Mesodermal cell (in vitro differentiated cells): Measurements from ENCODE around the gene UMPS. TPM values are rescaled to one million over a fixed set of nuclear protein-coding genes. Genes with fewer than 3 reads are reported as not detected.
A peak's percentile ranks its signal among the peaks of the same experiment; 100 is the strongest.

Experiments
- H3K27ac ChIP-seq: 2 replicates; pipeline ENCODE4 v1.7.0; 2013; ENCODE audit warnings: mild to moderate bottlenecking, low read depth, low read length, moderate library complexity; ENCODE audit not compliant: severe bottlenecking
- H3K36me3 ChIP-seq: 2 replicates; pipeline ENCODE4 v1.7.1; 2013; ENCODE audit warnings: mild to moderate bottlenecking, low read length, moderate library complexity; ENCODE audit not compliant: control insufficient read depth, insufficient read depth
- H3K4me1 ChIP-seq: one replicate; pipeline ENCODE4 v1.7.1; 2013; ENCODE audit warnings: mild to moderate bottlenecking, low read length; ENCODE audit not compliant: insufficient read depth, control insufficient read depth, poor library complexity, severe bottlenecking
- H3K4me3 ChIP-seq: 2 replicates; pipeline ENCODE4 v1.7.0; 2013; ENCODE audit warnings: low read length, control low read depth, mild to moderate bottlenecking; ENCODE audit not compliant: insufficient read depth, poor library complexity, severe bottlenecking; ENCODE audit errors: extremely low read depth
- H3K9me3 ChIP-seq: 2 replicates; pipeline ENCODE4 v1.7.1; 2013; ENCODE audit warnings: mild to moderate bottlenecking, low read length, moderate library complexity; ENCODE audit not compliant: control insufficient read depth
- WGBS, 2 experiments: methylation state at CpG; one replicate each; pipeline ENCODE4 v1.1.5; 2013; ENCODE audit warnings: missing lambda C conversion rate in 2 of 2; ENCODE audit not compliant: insufficient coverage in 2 of 2; 5-methylcytosine and 5-hydroxymethylcytosine counted together
- polyA plus RNA-seq, 2 experiments: library from polyadenylated mRNA; stranded (reverse); fragments of 50-300 nt; gene quantifications; one replicate each; pipeline ENCODE4 v1.2.3, GENCODE V29; 2013

Gene UMPS
- 26.2 TPM for polyA plus RNA-seq (2013, experiment 1 of 2)
- 21.8 TPM for polyA plus RNA-seq (2013, experiment 2 of 2)

DNA sequence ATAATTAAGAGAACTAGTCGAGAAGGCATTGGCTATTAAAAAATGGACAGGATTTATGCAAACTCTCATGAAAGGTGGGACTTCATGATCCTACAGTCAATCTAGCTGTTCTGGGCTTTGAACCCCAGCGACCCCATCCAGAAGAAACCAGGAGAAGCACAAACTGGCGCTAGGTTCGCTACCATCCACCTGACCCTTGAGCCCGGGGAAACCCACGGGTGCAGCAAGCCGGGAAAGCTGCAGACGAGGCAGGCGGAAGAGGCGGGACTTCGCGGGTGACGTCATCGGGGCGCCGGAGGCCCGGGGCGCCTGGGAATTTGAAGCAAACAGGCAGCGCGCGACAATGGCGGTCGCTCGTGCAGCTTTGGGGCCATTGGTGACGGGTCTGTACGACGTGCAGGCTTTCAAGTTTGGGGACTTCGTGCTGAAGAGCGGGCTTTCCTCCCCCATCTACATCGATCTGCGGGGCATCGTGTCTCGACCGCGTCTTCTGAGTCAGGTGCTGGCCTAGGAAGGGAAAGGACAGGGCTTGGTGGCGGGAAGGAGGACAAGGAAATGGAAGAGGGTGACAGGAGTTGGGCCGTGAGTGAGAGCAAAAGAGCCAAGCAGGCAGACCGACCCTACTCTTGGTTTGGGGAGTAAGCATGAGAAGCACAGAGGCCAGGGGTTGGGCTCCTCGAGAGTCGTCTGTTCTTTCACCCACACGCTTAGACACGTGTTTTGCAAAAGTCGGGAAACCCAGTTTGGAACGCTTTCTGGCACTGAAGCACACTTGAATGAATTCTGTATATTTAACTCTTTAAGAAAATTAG lies at the start of gene UMPS:
UMPS (plus strand) TSS at position 324 of the 812 bp plus-strand sequence; CDS start at position 344, 20 bp downstream.
- 1 to 2% methylated on average over 30 to 32 of the region's 44 CpGs for WGBS, 2 experiments
- peak within 1 kb of the TSS; percentile 93 for H3K4me3 ChIP-seq
- peak within 1 kb of the TSS; percentile 71 for H3K27ac ChIP-seq
- peaks cover 13% of the 10 kb centered on the region for H3K36me3 ChIP-seq
- H3K9me3 ChIP-seq: no peaks in the 10 kb centered on the region
- peaks cover 6% of the 10 kb centered on the region for H3K4me1 ChIP-seq

DNA sequence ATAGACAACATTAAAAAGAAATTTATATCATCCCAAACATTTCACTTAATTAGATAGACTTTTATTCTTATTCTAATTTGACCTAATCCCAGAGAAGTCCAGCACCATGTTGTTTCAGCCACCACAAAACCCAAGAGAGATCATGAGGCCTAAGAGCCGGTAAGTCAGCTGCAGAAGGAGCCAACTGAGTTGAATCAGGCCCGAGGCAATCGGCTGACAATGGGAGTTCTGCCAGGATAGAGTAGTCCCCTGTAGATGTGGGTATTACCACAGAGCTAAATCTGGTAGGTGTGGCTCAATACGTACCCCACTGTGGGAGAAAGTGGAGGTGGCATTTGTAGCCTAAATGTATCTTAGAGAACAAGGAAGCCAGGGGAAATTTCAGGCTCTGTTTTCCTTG lies 49.7 kb upstream of the UMPS start:
- Histone ChIP-seq H3K36me3 (peaks cover 17% of the 10 kb centered on the region), H3K4me3 (no peak overlapping the region), H3K4me1 (no peaks in the 10 kb centered on the region), H3K9me3 (no peaks in the 10 kb centered on the region), H3K27ac (no peak overlapping the region)
- 93 to 97% methylated on average over 4 of the region's 4 CpGs for WGBS, 2 experiments

DNA sequence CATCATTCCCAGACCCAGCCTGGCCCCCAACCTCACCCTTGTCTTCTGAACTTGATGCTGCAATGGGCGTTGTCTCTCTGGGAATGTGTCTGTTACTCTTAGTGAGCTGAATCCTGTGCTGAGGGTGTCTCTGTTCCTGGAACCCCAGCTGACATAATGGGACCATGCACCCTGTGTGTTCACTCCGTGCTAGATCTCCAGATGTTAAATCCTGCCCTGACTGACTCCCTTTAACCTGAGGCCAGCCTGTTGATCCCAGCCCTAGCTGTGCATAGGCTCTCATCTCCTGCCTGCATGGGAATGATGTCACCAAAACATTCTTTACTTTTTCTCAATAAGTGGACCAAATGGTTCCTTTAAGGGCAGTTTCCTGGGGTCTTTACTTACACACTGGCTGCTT lies 48.0 kb upstream of the UMPS start:
- Histone ChIP-seq H3K27ac (no peak overlapping the region), H3K36me3 (peaks cover 7% of the 10 kb centered on the region), H3K4me3 (no peak overlapping the region), H3K9me3 (no peaks in the 10 kb centered on the region), H3K4me1 (no peaks in the 10 kb centered on the region)
- whole genome bisulfite sequencing, 2 experiments: 88 to 94% methylated on average over 1 to 2 of the region's 2 CpGs

DNA sequence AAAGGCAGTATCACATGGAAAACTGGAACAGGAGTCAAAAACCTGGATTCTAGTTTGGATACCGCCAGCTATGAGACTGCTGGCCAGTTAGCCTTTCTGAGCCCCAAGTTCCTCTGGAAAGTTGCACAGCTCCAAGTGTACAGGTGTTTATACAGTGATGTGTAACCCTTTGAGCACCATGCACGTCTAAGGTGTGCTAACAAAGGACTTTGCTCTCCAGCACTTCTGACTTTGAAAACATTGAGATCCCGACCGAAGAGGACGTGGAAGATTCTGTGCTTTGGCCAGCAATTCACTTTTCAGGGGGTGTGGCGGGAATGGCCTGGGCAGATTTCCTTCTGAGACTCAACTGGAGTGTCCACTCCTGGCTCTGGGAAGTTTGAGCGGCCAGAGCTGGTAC lies 45.8 kb upstream of the UMPS start:
- no peaks in the 10 kb centered on the region for H3K9me3 ChIP-seq
- no peak overlapping the region for H3K27ac ChIP-seq
- 95% methylated on average over 7 of the region's 7 CpGs for WGBS, 2 experiments
- H3K4me3 ChIP-seq: no peak overlapping the region
- no peaks in the 10 kb centered on the region for H3K36me3 ChIP-seq
- no peaks in the 10 kb centered on the region for H3K4me1 ChIP-seq

DNA sequence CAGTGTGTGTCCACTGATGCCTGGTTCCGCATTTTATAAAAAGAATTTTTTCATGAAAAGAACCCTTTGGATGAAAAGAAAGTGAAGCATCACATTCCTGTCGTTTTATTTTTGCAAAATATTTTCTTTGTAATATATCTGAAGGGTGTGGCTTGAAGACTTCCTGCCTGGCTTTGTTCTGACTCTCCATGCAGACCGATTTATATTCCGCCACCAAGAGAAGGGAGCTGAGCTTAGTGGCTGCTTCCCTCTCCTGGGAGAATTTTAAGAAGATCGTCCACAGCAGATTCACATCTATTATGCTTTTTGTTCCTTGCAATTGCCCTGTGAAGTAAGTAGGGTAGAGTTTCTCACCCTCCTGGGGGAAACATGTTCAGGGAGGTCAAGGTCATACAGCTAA lies 45.2 kb upstream of the UMPS start:
- Histone ChIP-seq H3K27ac (no peak overlapping the region), H3K4me1 (no peaks in the 10 kb centered on the region), H3K36me3 (no peaks in the 10 kb centered on the region), H3K9me3 (no peaks in the 10 kb centered on the region), H3K4me3 (no peak overlapping the region)
- WGBS, 2 experiments: 94% methylated on average over 2 of the region's 5 CpGs; no CpG with 5 or more reads in 1 of the 2 experiments

DNA sequence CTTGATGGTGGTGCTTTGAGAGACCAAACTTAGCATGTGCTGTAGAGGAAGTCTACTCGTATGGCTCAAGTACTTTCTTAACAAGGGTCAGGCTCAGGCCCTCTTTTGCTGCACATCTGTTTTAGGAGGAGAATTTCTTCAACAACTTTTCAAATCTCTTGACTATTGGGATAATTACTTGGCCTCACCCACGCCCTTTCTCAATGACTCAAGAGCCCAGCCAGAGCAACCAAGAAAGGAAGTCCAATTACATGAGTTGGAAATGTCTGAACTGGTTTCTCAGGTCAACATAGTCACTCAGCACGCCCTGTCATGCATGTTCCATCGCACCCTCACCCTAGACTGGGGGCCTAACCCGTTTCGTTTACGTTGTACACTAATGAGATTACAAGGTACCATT lies 44.8 kb upstream of the UMPS start:
- H3K36me3 ChIP-seq: no peaks in the 10 kb centered on the region
- no peaks in the 10 kb centered on the region for H3K9me3 ChIP-seq
- no peak overlapping the region for H3K27ac ChIP-seq
- WGBS, 2 experiments: 67 to 78% methylated on average over 4 to 6 of the region's 7 CpGs
- H3K4me3 ChIP-seq: no peak overlapping the region
- no peaks in the 10 kb centered on the region for H3K4me1 ChIP-seq

DNA sequence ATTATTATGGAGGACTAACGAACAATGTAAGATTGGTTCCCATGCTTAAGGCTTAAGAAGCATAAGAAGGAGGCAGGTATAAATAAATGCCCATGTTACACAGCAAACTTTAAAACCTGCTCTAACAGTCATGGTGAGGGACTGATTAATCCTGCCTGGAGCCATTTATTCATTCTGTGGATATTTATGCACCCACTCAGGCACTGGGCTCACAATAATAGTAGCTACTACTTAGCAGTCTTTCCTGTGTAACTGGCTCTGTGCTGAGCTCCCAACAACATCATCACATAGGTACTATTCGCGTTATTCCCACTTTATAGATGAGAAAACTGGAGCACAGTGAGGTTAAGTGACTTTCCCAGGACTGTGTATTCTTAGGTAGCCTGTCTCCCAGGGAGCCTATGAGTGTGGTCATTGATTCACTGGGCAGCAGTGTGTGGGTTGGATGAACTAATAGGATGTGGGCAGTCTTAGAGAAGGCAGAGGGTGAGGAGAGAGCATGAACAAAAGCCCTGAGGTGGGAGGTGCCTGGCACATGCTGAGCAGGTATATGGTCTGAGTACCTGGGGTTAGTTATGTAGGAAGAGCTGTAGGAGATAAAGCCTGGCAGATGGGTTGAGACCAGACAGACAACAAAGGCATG lies 44.1 kb upstream of the UMPS start:
- no peaks in the 10 kb centered on the region for H3K9me3 ChIP-seq
- 87% methylated on average over 3 of the region's 3 CpGs; no CpG with 5 or more reads in 1 of the 2 experiments for WGBS, 2 experiments
- no peaks in the 10 kb centered on the region for H3K4me1 ChIP-seq
- H3K36me3 ChIP-seq: no peaks in the 10 kb centered on the region
- H3K27ac ChIP-seq: no peak overlapping the region
- no peak overlapping the region for H3K4me3 ChIP-seq

DNA sequence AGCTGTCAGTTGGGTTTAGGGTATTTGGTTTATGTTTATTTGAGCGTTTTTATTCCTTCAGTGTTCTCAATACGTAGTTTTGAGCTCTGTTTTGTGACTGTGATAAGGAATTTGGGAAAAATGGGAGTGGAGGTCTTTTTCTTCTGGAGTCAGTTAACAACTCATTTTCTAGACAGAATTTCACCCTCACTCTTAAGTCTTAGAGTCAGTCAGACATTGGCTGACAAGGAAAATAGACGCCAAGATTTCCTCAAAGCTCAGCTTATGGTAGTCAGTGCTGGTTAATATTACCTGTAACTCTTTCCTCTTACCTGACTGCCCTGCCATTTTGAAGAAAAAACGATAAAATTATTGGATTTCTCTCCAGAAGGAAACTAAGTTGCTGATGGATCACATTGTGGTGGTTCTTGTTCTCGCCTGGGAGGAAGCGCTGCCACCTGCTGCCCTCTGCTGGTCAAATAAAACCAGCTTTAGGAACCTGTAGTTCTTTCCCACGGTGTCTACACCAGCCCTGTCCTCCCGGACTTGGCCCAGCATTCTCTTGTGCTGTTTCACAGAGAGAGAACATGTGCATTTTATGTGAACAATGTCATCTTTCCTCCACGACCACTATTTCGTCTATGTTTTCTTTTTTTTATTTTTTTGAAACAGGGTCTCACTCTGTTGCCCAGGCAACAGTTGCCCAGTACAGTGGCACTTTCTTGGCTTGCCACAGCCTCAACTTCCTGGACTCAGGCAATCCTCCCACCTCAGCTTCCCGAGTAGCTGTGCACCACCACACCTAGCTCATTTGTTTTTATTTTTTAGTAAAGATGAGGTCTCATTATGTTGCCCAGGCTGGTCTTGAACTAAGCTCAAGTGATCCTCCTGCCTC lies 41.4 kb upstream of the UMPS start:
- 18 to 25% methylated on average over 6 to 8 of the region's 11 CpGs for WGBS, 2 experiments
- H3K9me3 ChIP-seq: no peaks in the 10 kb centered on the region
- no peaks in the 10 kb centered on the region for H3K4me1 ChIP-seq
- H3K4me3 ChIP-seq: no peak overlapping the region
- H3K27ac ChIP-seq: no peak overlapping the region
- no peaks in the 10 kb centered on the region for H3K36me3 ChIP-seq

DNA sequence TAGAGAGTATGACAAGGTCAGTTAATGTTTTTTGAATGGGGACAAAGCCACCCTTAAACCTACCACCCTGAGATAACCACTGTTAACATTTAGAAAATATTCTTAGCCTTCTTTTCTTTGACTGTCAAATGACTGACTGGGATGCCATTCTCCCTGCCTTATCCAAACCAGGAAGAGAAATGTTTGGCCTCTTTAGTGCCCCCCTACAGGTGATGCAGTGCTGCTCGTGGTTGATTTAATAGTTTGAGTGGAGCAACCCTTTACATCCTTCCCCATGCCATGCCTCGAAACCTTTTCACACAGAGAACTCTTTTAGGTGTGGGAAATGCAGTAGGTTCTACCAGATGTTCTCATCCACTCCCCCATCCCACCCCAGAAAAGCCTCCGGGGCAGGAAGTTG lies 38.7 kb upstream of the UMPS start:
- Histone ChIP-seq H3K4me1 (no peaks in the 10 kb centered on the region), H3K4me3 (no peak overlapping the region), H3K36me3 (no peaks in the 10 kb centered on the region), H3K27ac (no peak overlapping the region), H3K9me3 (no peaks in the 10 kb centered on the region)
- no CpG with 5 or more reads among the region's 3 CpGs for WGBS, 2 experiments

DNA sequence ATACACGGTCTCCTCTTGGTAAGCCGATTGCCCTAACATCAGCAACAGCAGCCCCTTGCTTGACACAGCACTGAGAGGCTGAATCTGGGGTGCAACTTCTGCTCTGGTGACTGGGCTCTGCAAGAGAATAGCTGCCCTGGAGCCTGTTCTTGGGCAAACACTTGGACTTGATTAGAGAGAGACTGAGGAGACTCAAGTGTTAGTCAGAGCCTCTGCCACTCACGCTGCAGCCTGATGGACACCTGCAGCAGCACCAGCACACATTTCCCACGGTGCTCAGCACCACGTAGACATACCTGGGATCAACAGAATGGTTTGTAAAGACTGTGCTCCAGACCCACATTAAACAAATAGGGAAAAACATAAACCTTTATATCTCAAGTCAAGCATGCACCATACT lies 35.8 kb upstream of the UMPS start:
- no peaks in the 10 kb centered on the region for H3K36me3 ChIP-seq
- no peaks in the 10 kb centered on the region for H3K9me3 ChIP-seq
- no peak overlapping the region for H3K4me3 ChIP-seq
- no peak overlapping the region for H3K27ac ChIP-seq
- H3K4me1 ChIP-seq: no peaks in the 10 kb centered on the region
- WGBS, 2 experiments: 86 to 100% methylated on average over 4 of the region's 5 CpGs
